NT2/D1 (cell line): ENCODE measurements around the gene LRMDA.

ENCODE experiments used
- SUZ12 ChIP-seq: IDR thresholded peaks from 2 replicates; pipeline ENCODE4 v1.6.1; 2011; ENCODE audit not compliant: insufficient read length, insufficient read depth; ENCODE audit errors: extremely low read depth
- YY1 ChIP-seq: IDR thresholded peaks from 2 replicates; pipeline ENCODE4 v1.6.1; 2011; ENCODE audit not compliant: insufficient read length, insufficient read depth
- ZNF274 ChIP-seq: IDR thresholded peaks from 2 replicates; pipeline ENCODE4 v1.6.1; 2011; ENCODE audit warnings: mild to moderate bottlenecking, low read depth, low read length

DNA sequence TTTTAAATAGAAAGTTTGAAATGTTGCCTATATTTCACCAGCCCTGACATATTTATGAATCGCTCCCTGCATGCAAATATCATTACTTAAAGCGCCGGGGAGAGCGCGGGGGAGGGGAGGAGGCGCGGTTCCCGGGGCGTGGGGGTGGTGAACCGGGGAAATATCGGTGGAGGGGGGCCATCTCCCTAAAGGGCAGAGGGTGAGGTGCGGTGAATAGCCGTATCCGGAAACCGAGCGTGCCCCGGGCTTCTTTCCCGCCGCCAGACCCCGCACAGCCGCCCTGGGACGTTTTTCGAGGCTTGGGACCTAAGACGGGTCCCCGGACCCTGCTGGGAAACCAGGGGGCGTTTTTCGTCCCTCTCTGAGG is 22.9 kb upstream of the LRMDA start:
- TF ChIP-seq YY1 (no peak), ZNF274 (no peak), SUZ12 (no peak)
